Effector memory CD8-positive, alpha-beta T cell (primary cell): ENCODE results near the gene HIVEP2.
A peak's percentile ranks its signal among the peaks of the same experiment; 100 is the strongest.

Experiments
- ATAC-seq: fragments of 150-1000 bp; cut with Tn5 transposase; replicated peaks from 2 replicates; pipeline ENCODE4 v1.10.0; 2021; ENCODE audit warnings: mild to moderate bottlenecking, moderate library complexity
- DNase-seq, 3 experiments: peaks; one replicate each; pipeline ENCODE4 v3.0.0; 2021
- H3K27ac Mint-ChIP-seq, 2 donors: one replicate each; pipeline ENCODE4 v1.8.0; 2022; ENCODE audit warnings: mild to moderate bottlenecking in 2 of 2, mixed read lengths in 2 of 2, moderate library complexity in 2 of 2
- H3K27me3 Mint-ChIP-seq, 2 donors: one replicate each; pipeline ENCODE4 v1.8.0; 2022; ENCODE audit warnings: mixed read lengths in 2 of 2
- H3K36me3 Mint-ChIP-seq: one replicate; pipeline ENCODE4 v1.8.0; 2022; ENCODE audit warnings: mild to moderate bottlenecking, moderate library complexity, mixed read lengths; ENCODE audit not compliant: insufficient read depth
- H3K4me1 Mint-ChIP-seq, 2 donors: one replicate each; pipeline ENCODE4 v1.8.0; 2022; ENCODE audit warnings: low read depth in 2 of 2, mixed read lengths in 2 of 2
- H3K4me3 Mint-ChIP-seq, 2 donors: one replicate each; pipeline ENCODE4 v1.8.0; 2022; ENCODE audit warnings: mild to moderate bottlenecking in 2 of 2, mixed read lengths in 2 of 2, moderate library complexity in 2 of 2
- H3K9me3 Mint-ChIP-seq, 2 donors: one replicate each; pipeline ENCODE4 v1.8.0; 2022; ENCODE audit warnings: mixed read lengths in 2 of 2

The HIVEP2 gene

GRCh38 chr6:142854589-142855488 lies 90.1 kb downstream of the HIVEP2 start:
- peak overlapping the region; percentile 77 to 82 for H3K4me3 Mint-ChIP-seq
- ATAC-seq = no peak
- H3K27me3 Mint-ChIP-seq = no peaks in the 10 kb centered on the region
- no peaks in the 10 kb centered on the region for H3K9me3 Mint-ChIP-seq
- H3K27ac Mint-ChIP-seq = peak overlapping the region; percentile 92 to 94
- peaks cover 12% of the 10 kb centered on the region for H3K36me3 Mint-ChIP-seq
- no peak for DNase-seq
- H3K4me1 Mint-ChIP-seq = peaks cover 72 to 92% of the 10 kb centered on the region in 2 donors

GRCh38 chr6:142853244-142854180 lies 91.5 kb downstream of the HIVEP2 start:
- no peak for DNase-seq
- Mint-ChIP-seq H3K36me3 (peaks cover 12% of the 10 kb centered on the region), H3K27ac (peak overlapping the region; percentile 92 to 94), H3K4me1 (peaks cover 76 to 95% of the 10 kb centered on the region in 2 donors), H3K27me3 (no peaks in the 10 kb centered on the region), H3K4me3 (peak overlapping the region; percentile 77 to 82), H3K9me3 (no peaks in the 10 kb centered on the region)
- ATAC-seq = no peak

- Mint-ChIP-seq H3K36me3 (peaks cover under 1% of the 10 kb centered on the region), H3K27ac (peak overlapping the region; percentile 73 to 92), H3K4me3 (peak overlapping the region in 1 of 2 donors; percentile 37), H3K9me3 (no peaks in the 10 kb centered on the region), H3K4me1 (peaks cover 65 to 92% of the 10 kb centered on the region in 2 donors), H3K27me3 (no peaks in the 10 kb centered on the region)
- DNase-seq = no peak
- ATAC-seq = no peak
Observed at GRCh38 chr6:142851601-142852000, 93.4 kb downstream of the HIVEP2 start.

- Mint-ChIP-seq H3K27ac (peak overlapping the region; percentile 73 to 92), H3K4me3 (peak overlapping the region; percentile 37 to 49), H3K9me3 (no peaks in the 10 kb centered on the region), H3K4me1 (peaks cover 65 to 92% of the 10 kb centered on the region in 2 donors), H3K27me3 (no peaks in the 10 kb centered on the region), H3K36me3 (peaks cover under 1% of the 10 kb centered on the region)
- DNase-seq (peak; percentile 16 to 30 (median 19)), ATAC-seq (peak; percentile 66)
Observed at GRCh38 chr6:142850679-142851423, 94.1 kb downstream of the HIVEP2 start.

GRCh38 chr6:142848976-142849375 lies 96.0 kb downstream of the HIVEP2 start:
- Mint-ChIP-seq H3K36me3 (peaks cover 6% of the 10 kb centered on the region), H3K4me3 (peak overlapping the region; percentile 1 to 37), H3K9me3 (no peaks in the 10 kb centered on the region), H3K27me3 (no peaks in the 10 kb centered on the region), H3K4me1 (peaks cover 64 to 92% of the 10 kb centered on the region in 2 donors), H3K27ac (peak overlapping the region in 1 of 2 donors; percentile 4)
- ATAC-seq (no peak), DNase-seq (no peak)

- Mint-ChIP-seq H3K27ac (peak overlapping the region in 1 of 2 donors; percentile 23), H3K4me1 (peaks cover 60 to 92% of the 10 kb centered on the region in 2 donors), H3K27me3 (no peaks in the 10 kb centered on the region), H3K4me3 (no peak overlapping the region), H3K36me3 (peaks cover 7% of the 10 kb centered on the region), H3K9me3 (no peaks in the 10 kb centered on the region)
- ATAC-seq = no peak
- no peak for DNase-seq
Observed at GRCh38 chr6:142848156-142848555, 96.8 kb downstream of the HIVEP2 start.

- H3K4me1 Mint-ChIP-seq = peaks cover 62 to 93% of the 10 kb centered on the region in 2 donors
- peak overlapping the region; percentile 92 to 99 for H3K27ac Mint-ChIP-seq
- ATAC-seq (no peak), DNase-seq (no peak)
- H3K27me3 Mint-ChIP-seq = no peaks in the 10 kb centered on the region
- peaks cover 15% of the 10 kb centered on the region for H3K36me3 Mint-ChIP-seq
- H3K9me3 Mint-ChIP-seq = no peaks in the 10 kb centered on the region
- H3K4me3 Mint-ChIP-seq = peak overlapping the region in 1 of 2 donors; percentile 86
Observed at GRCh38 chr6:142846883-142847287, 98.1 kb downstream of the HIVEP2 start.

- Mint-ChIP-seq H3K27ac (peak overlapping the region; percentile 92 to 99), H3K36me3 (peaks cover 15% of the 10 kb centered on the region), H3K4me1 (peaks cover 63 to 92% of the 10 kb centered on the region in 2 donors), H3K27me3 (no peaks in the 10 kb centered on the region), H3K4me3 (peak overlapping the region; percentile 86), H3K9me3 (no peaks in the 10 kb centered on the region)
- ATAC-seq = no peak
- no peak for DNase-seq
Observed at GRCh38 chr6:142846459-142846831, 98.5 kb downstream of the HIVEP2 start.

GRCh38 chr6:142845624-142846458 lies 99.1 kb downstream of the HIVEP2 start:
- H3K27me3 Mint-ChIP-seq = no peaks in the 10 kb centered on the region
- peak overlapping the region; percentile 86 for H3K4me3 Mint-ChIP-seq
- ATAC-seq (peak; percentile 71), DNase-seq (peak; percentile 53 to 64 (median 53))
- peaks cover 59 to 86% of the 10 kb centered on the region in 2 donors for H3K4me1 Mint-ChIP-seq
- no peaks in the 10 kb centered on the region for H3K9me3 Mint-ChIP-seq
- peaks cover 15% of the 10 kb centered on the region for H3K36me3 Mint-ChIP-seq
- H3K27ac Mint-ChIP-seq = peak overlapping the region; percentile 92 to 99

GRCh38 chr6:142845143-142845571 lies 99.8 kb downstream of the HIVEP2 start:
- Mint-ChIP-seq H3K4me3 (peak overlapping the region; percentile 86), H3K27ac (peak overlapping the region; percentile 92 to 99), H3K27me3 (no peaks in the 10 kb centered on the region), H3K4me1 (peaks cover 56 to 79% of the 10 kb centered on the region in 2 donors), H3K36me3 (peaks cover 15% of the 10 kb centered on the region), H3K9me3 (no peaks in the 10 kb centered on the region)
- peak; percentile 34 for ATAC-seq
- no peak for DNase-seq

GRCh38 chr6:142844065-142844755 lies 100.8 kb downstream of the HIVEP2 start:
- H3K9me3 Mint-ChIP-seq = no peaks in the 10 kb centered on the region
- peaks cover 58 to 79% of the 10 kb centered on the region in 2 donors for H3K4me1 Mint-ChIP-seq
- peak overlapping the region; percentile 92 to 99 for H3K27ac Mint-ChIP-seq
- ATAC-seq (no peak), DNase-seq (no peak)
- peak overlapping the region; percentile 86 for H3K4me3 Mint-ChIP-seq
- H3K27me3 Mint-ChIP-seq = no peaks in the 10 kb centered on the region
- H3K36me3 Mint-ChIP-seq = peaks cover 18% of the 10 kb centered on the region
